Small intestine (tissue), 7 donors: ENCODE data around the gene APOBEC2. TPM values are rescaled to one million over a fixed set of nuclear protein-coding genes. Genes with fewer than 3 reads are reported as not detected.

ENCODE experiments used
- DNase-seq, 2 donors: peaks; one replicate each; pipeline versions ENCODE4 v3.0.0 to v3.0.0-alpha.2; 2013
- FAIRE-seq: peaks from 2 replicates; lab custom pipeline; 2012; peaks lifted over from hg19 to GRCh38; lab: Jason Lieb, UNC
- H3K27ac ChIP-seq, 3 donors: one replicate each; pipeline ENCODE4 v1.5.1; 2013; ENCODE audit warnings: low read length in 2 of 3, mild to moderate bottlenecking in 2 of 3, control low read depth in 1 of 3, inconsistent platforms in 1 of 3, low read depth in 1 of 3, moderate library complexity in 1 of 3
- H3K27me3 ChIP-seq, 3 donors: one replicate each; pipeline ENCODE4 v1.6.1; 2013; ENCODE audit warnings: low read length in 3 of 3, inconsistent platforms in 1 of 3; ENCODE audit not compliant: control insufficient read depth in 3 of 3, insufficient read depth in 3 of 3
- H3K36me3 ChIP-seq, 3 donors: one replicate each; pipeline ENCODE4 v1.6.1; 2013; ENCODE audit warnings: low read length in 3 of 3, inconsistent platforms in 1 of 3, low read depth in 1 of 3, mild to moderate bottlenecking in 1 of 3, moderate library complexity in 1 of 3; ENCODE audit not compliant: control insufficient read depth in 3 of 3, insufficient read depth in 2 of 3
- H3K4me1 ChIP-seq, 3 donors: one replicate each; pipeline ENCODE4 v1.6.1; 2013; ENCODE audit warnings: low read length in 2 of 3, inconsistent platforms in 1 of 3, low read depth in 1 of 3, mild to moderate bottlenecking in 1 of 3, moderate library complexity in 1 of 3; ENCODE audit not compliant: control insufficient read depth in 3 of 3, insufficient read depth in 2 of 3
- H3K4me3 ChIP-seq, 3 donors: one replicate each; pipeline ENCODE4 v1.5.1; 2013; ENCODE audit warnings: low read length in 3 of 3, control low read depth in 1 of 3, inconsistent platforms in 1 of 3, low read depth in 1 of 3, mild to moderate bottlenecking in 1 of 3, moderate library complexity in 1 of 3
- H3K9me3 ChIP-seq, 2 donors: one replicate each; pipeline ENCODE4 v1.6.1; 2013; ENCODE audit warnings: low read depth in 1 of 2, low read length in 1 of 2; ENCODE audit not compliant: control insufficient read depth in 2 of 2, insufficient read depth in 1 of 2
- WGBS, 3 donors: extraction: QIAGEN DNeasy Blood & Tissue Kit; methylation state at CpG; one replicate each; pipeline ENCODE4 v1.1.7; 2013; 5-methylcytosine and 5-hydroxymethylcytosine counted together
- polyA plus RNA-seq, 4 donors: library from polyadenylated mRNA; stranded (reverse) in 3 of 4; unstranded in 1 of 4; fragments of 200-250 nt in 3 of 4; fragments of 120-200 nt in 1 of 4; gene quantifications; one replicate each; pipeline versions ENCODE4 v1.2.1 to v1.2.3, GENCODE V29; 2013
- donor health status: healthy with polysubstance abuse.
- donor health status: control.
- donor health status: control.
- donor health status: Bipolar disorder and iron deficiency.
- donor health status: healthy.

Gene APOBEC2
- polyA plus RNA-seq, 4 donors = 0.64 to 5.1 (median 3.7) TPM

DNA sequence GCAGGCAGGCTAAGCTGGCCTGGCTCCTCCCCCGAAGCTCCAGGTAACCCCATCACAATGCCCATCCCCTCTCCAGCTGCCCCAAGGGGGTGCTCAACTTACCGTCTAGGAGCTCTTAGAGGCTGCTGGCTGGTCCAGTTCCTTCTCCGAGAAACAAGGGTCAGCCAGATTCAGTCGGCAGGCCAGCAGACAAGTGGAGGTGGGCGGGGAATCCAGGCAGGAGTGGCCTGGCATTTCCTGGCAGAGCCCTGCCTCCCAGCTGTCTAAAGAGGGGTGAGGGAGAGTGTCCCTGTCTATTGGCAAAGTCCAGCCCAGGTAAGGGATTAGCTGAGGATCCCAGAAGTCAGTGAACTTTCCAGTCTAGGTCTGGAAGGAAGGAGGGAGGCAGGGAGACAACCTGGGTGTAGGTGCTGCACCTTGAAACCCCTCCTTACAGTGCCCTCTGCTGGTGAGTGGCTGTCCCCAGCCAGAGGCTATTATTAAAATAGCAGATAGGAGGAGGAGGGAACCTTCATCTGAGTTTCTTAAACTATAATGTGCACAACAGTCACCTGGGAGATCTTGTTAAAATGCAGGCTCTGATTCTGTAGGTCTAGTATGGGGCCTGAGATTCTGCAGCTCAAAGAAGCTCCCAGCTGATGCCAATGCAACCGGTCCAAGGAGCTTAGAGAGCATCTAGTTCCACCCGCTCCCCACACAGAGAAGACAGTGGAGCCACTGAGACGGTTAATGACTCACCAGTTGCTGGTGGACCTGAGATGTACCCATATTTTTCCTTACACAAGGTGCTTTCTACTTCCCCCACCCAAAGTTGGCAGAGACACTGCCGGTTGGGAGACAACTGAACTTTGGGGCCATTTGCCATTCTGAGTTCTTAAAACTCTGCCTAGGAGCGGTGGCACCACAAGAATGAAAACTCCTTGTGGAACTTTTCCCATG lies 13.7 kb upstream of the APOBEC2 start, which contains the start of gene UNC5CL:
TSS of gene UNC5CL (minus strand) at position 162 of the 939 bp plus-strand sequence. CDS start 4,147 bp downstream, outside the sequence.
- 19 to 52% (median 37%) methylated on average over 10 of the region's 10 CpGs for WGBS, 3 donors
- no peak for FAIRE-seq

DNA sequence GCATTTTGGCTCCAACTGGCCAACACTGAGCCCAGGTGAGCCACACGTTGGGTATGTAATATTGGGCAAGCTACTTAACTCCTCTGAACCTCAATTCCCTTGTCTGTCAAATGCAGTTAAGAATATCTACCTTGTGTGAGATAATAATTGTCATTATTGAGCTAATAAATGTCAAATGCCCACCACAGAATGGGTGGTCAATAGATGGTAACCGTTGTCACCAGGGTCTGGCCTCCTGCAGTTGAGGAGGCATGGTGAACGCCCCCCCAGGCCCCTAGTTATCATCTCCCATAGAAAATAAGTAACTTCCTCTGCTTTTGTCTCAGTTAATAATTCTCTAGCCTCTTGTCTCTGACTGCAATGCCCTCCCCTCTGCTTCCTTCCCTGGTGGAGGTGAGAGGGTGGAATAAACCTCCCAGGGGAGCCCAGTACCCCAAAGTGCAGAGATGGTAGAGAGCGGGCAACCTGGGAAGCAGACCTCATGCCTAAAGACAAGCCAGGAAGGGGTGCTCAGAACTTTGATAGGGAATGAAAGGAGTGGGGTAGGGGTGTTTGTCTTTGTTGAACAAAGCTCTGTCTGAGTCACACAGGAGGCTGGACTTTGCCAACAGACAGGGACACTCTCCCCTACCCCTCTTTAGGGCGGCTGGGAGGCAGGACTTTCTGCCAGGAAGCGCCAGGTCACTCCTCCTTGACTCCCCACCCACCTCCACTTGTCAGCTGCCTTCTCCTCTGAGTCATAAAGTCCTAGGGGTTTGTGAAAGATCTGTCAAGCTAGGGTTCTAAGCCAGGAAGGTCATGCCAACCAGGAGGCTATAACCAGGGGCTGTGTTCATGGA lies 12.7 kb upstream of the APOBEC2 start:
- no peaks in the 10 kb centered on the region for H3K9me3 ChIP-seq
- H3K36me3 ChIP-seq = peaks cover 0 to 24% (median 0%) of the 10 kb centered on the region in 3 donors
- FAIRE-seq = no peak
- 13 to 53% (median 24%) methylated on average over 6 of the region's 6 CpGs for WGBS, 3 donors
- peak overlapping the region in 2 of 3 donors; percentile 9 to 14 for H3K4me3 ChIP-seq
- DNase-seq = peak; percentile 95 to 96
- no peaks in the 10 kb centered on the region for H3K27me3 ChIP-seq
- H3K27ac ChIP-seq = peak overlapping the region; percentile 88 to 99 (median 94)
- H3K4me1 ChIP-seq = peaks cover 0 to 51% (median 3%) of the 10 kb centered on the region in 3 donors

More for the DNA sequence above, 13.7 kb upstream of the APOBEC2 start, which contains the start of gene UNC5CL:
- Histone ChIP-seq H3K4me3 (peak within 1 kb of the TSS in 2 of 3 donors; percentile 77 to 79), H3K27ac (peak within 1 kb of the TSS; percentile 88 to 99 (median 91)), H3K4me1 (peaks cover 0 to 47% (median 3%) of the 10 kb centered on the region in 3 donors), H3K36me3 (peaks cover 0 to 33% (median 0%) of the 10 kb centered on the region in 3 donors), H3K27me3 (no peaks in the 10 kb centered on the region), H3K9me3 (no peaks in the 10 kb centered on the region)
- peak; percentile 94 to 97 for DNase-seq

DNA sequence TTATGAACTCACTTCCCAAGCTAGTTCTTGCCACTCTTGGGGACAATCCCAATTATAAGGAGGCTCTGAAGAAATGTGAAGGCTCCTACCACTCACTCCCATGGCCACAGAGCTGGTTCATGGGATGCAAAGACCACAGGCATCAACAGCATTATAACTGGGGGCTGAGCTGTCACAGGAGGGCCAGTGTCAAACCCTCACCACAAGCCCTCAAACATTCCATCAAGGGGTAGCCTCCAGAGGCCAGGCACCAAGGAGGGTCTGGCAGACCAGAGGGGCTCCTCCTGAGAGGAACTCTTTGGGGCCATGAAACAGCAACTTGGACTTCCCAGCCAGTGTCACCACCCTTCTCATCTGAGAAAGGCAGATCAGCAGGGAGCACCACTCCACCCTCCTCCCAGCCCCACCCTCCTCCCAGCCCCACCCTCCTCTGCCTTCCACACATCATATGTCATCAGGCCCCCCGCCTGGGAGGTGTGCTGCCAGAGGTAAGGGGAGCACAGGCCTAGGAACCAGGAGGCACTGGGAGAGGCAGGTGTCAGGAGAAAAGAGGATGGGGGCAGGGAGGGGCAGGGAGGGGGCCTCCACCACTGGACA lies 12.0 kb upstream of the APOBEC2 start:
- Histone ChIP-seq H3K9me3 (no peaks in the 10 kb centered on the region), H3K4me1 (peaks cover 0 to 53% (median 3%) of the 10 kb centered on the region in 3 donors), H3K27me3 (no peaks in the 10 kb centered on the region), H3K4me3 (peak overlapping the region in 1 of 3 donors; percentile 9), H3K36me3 (peaks cover 0 to 21% (median 0%) of the 10 kb centered on the region in 3 donors), H3K27ac (peak overlapping the region; percentile 88 to 99 (median 94))
- FAIRE-seq (no peak), DNase-seq (no peak)
- 22 to 63% (median 50%) methylated on average over 1 of the region's 1 CpG for WGBS, 3 donors

DNA sequence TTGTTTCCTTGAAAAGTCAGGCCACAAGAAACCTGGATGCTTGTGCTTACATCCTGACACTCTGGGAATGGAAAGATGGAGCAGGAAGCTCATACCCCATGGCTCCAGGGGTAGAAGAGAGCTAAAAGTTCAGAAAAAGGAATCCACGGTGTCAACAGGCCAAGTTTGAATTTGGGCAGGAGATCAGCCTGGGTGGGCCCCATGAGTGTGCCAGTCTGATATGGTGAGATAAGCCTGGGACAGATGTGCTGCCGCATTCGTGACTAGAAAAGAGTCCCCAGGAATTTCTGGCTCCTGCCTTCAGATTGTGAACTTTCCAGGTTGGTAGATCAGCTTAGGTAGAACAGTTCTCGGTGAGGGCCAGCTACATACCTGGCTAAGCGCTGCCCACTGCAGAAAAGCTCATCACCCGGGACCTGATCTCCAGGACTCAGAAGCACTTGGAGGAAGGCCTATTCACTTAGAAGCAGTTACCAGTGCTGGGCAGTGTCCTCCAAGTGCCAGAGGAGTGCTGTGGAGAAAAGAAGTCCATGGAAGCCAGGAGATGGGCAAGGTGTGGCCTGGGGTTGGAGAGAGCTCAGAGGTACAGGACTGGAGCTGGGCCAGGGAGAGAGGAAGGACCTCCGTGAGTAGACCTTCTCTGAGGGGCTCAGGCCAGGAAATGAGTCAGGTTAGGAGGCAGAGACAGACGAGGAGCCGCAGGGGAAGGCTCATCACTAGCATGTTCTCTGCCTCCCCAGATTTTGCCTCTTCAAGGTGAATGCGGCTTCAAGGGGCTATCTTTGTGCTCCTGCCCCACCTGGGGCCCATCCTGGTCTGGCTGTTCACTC lies 10.6 kb upstream of the APOBEC2 start, which contains the start of gene TSPO2:
TSS of gene TSPO2 (plus strand) at position 242 of the 830 bp plus-strand sequence. CDS start at position 761, 519 bp downstream.
- Histone ChIP-seq H3K4me3 (no peak within 1 kb of the TSS), H3K27me3 (no peaks in the 10 kb centered on the region), H3K36me3 (peaks cover 0 to 12% (median 0%) of the 10 kb centered on the region in 3 donors), H3K4me1 (peaks cover 0 to 62% (median 3%) of the 10 kb centered on the region in 3 donors), H3K9me3 (no peaks in the 10 kb centered on the region), H3K27ac (peak within 1 kb of the TSS in 2 of 3 donors; percentile 94 to 99)
- 85 to 88% (median 86%) methylated on average over 10 of the region's 10 CpGs for WGBS, 3 donors
- DNase-seq = no peak
- no peak for FAIRE-seq

DNA sequence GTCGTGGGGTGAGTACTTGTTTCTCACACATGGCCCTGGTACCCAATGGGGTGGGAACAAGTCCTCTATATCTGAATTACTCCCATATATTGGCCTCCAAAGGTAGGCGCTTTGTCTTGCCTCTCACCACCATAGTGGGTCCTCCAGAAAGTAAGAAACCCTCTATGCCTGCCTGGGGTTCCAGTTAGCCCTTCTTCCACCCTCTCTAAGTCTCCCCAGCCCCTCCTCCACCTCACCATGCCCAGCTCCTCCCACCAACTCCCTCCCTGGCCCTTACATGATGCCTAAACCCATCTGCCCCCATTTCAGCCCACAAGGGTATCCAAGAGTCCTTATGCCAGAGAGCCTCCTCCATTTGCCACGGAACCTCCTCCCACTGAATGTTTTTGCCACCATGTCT lies 9.9 kb upstream of the APOBEC2 start:
- H3K36me3 ChIP-seq = peaks cover 0 to 10% (median 0%) of the 10 kb centered on the region in 3 donors
- H3K9me3 ChIP-seq = no peaks in the 10 kb centered on the region
- H3K27me3 ChIP-seq = no peaks in the 10 kb centered on the region
- FAIRE-seq (no peak), DNase-seq (no peak)
- peaks cover 0 to 69% (median 3%) of the 10 kb centered on the region in 3 donors for H3K4me1 ChIP-seq
- H3K27ac ChIP-seq = no peak overlapping the region
- WGBS, 3 donors = 90 to 100% (median 98%) methylated on average over 3 of the region's 3 CpGs
- no peak overlapping the region for H3K4me3 ChIP-seq

DNA sequence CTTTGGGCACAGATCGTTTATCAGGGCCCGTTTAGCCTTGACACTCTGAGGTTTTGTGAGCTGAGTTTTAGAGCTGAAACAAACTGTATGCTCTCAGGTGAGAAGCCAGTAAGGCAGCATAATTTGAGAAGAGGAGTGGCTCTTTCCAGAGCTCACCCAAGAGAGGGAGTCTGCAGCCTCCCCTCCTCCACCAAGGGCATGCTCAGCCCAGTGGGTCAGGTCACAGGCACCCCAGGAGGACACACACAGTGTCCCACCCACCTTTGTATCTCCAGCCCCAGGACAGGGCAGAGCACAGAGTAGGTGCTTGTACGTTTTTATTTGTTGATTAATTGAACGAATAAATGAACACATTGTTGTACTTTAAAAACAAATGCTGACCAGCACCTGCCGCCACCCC lies 7.3 kb upstream of the APOBEC2 start:
- WGBS, 3 donors = 51 to 64% (median 57%) methylated on average over 5 of the region's 5 CpGs
- Histone ChIP-seq H3K4me1 (peaks cover 0 to 81% (median 0%) of the 10 kb centered on the region in 3 donors), H3K27ac (peak overlapping the region in 1 of 3 donors; percentile 42), H3K4me3 (no peak overlapping the region), H3K27me3 (no peaks in the 10 kb centered on the region), H3K36me3 (peaks cover 0 to 8% (median 0%) of the 10 kb centered on the region in 3 donors), H3K9me3 (no peaks in the 10 kb centered on the region)
- FAIRE-seq (no peak), DNase-seq (no peak)

DNA sequence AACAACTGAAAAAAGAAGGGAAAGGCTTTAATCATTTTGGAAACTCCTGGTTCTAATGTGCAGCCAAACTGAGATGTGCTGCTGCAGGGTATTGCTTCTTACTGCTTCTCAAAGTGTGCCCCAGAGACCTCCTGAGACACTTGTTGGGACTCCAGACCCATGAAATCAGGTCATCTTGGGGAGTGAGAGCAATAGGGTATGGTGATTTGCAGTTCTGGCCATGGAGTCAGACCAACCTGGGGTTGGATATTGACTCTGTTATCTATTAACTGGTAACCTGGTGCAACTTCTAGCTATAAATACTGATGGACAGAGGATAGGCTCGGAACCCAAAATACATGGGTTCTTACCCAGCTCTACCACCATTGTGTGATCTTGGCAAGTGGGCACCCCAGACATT lies 6.9 kb upstream of the APOBEC2 start:
- Histone ChIP-seq H3K9me3 (no peaks in the 10 kb centered on the region), H3K4me1 (peaks cover 0 to 81% (median 0%) of the 10 kb centered on the region in 3 donors), H3K36me3 (peaks cover 0 to 8% (median 0%) of the 10 kb centered on the region in 3 donors), H3K4me3 (no peak overlapping the region), H3K27ac (peak overlapping the region in 1 of 3 donors; percentile 93), H3K27me3 (no peaks in the 10 kb centered on the region)
- FAIRE-seq = no peak
- DNase-seq = no peak
- WGBS, 3 donors = 70 to 88% (median 71%) methylated on average over 1 of the region's 1 CpG
